ENCODE results near the gene SCN4B.

DNA sequence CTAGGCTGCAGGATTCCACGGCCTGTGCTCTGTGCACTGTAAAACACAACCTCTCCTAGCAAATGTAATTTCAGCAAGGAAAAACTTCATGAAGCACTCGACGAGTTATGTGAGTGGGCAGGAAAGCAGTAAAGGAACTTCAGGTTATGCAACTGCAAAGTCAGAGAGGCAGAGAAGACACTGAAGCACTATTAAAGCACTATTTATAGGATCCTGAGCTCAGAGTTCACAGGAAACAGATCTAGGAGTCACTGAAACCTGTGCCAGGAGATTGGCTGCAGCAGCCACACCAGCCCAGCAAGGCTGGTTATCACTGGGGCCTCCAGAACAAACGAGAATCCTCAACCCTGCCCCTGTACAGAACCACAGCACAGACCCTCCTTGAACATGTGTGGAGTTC, 68.4 kb downstream of the SCN4B start:
- TF ChIP-seq CTCF (conservative IDR thresholded peaks at IDR 0.05; ENCODE audit: low read depth, low read length) (no peak), RAD21 (IDR thresholded peaks at IDR 0.05; ENCODE audit: low read length) (no peak), SMC3 (IDR thresholded peaks at IDR 0.05; ENCODE audit: low read depth, low read length) (no peak), MXI1 (IDR thresholded peaks at IDR 0.05; ENCODE audit: borderline replicate concordance, low read depth, low read length) (no peak), POLR2A (IDR thresholded peaks at IDR 0.05; ENCODE audit: low read depth, low read length) (no peak), FOS (IDR thresholded peaks at IDR 0.05; ENCODE audit: low read depth, low read length) (no peak), MAFK (IDR thresholded peaks at IDR 0.05; ENCODE audit: low read depth, low read length) (no peak), MAZ (IDR thresholded peaks at IDR 0.05; ENCODE audit: borderline replicate concordance, low read depth, low read length) (no peak), NFE2L2 (IDR thresholded peaks at IDR 0.05; ENCODE audit: low read depth, low read length) (no peak), BHLHE40 (IDR thresholded peaks at IDR 0.05; ENCODE audit: low read depth, low read length) (no peak), CEBPB (IDR thresholded peaks at IDR 0.05; ENCODE audit: low read depth, low read length) (no peak)
- TF ChIP-seq, protein P1, sequence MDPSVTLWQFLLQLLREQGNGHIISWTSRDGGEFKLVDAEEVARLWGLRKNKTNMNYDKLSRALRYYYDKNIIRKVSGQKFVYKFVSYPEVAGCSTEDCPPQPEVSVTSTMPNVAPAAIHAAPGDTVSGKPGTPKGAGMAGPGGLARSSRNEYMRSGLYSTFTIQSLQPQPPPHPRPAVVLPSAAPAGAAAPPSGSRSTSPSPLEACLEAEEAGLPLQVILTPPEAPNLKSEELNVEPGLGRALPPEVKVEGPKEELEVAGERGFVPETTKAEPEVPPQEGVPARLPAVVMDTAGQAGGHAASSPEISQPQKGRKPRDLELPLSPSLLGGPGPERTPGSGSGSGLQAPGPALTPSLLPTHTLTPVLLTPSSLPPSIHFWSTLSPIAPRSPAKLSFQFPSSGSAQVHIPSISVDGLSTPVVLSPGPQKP (IDR thresholded peaks at IDR 0.05; ENCODE audit: borderline replicate concordance, low read depth, low read length) = no peak
- TF ChIP-seq, protein P2, sequence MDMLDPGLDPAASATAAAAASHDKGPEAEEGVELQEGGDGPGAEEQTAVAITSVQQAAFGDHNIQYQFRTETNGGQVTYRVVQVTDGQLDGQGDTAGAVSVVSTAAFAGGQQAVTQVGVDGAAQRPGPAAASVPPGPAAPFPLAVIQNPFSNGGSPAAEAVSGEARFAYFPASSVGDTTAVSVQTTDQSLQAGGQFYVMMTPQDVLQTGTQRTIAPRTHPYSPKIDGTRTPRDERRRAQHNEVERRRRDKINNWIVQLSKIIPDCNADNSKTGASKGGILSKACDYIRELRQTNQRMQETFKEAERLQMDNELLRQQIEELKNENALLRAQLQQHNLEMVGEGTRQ (IDR thresholded peaks at IDR 0.05; ENCODE audit: low read depth, low read length) = no peak
